Measurements from ENCODE around the gene PROCA1. TPM values are rescaled to one million over a fixed set of nuclear protein-coding genes. Genes with fewer than 3 reads are reported as not detected.

Gene PROCA1
- total and polyA plus RNA-seq, 9 of the 15 experiments (the other 6 are each of a cell fraction or from before 2014, with no cell fraction given) = 0.78 to 16.2 (median 5.6) TPM

GRCh38 chr17:28725660-28726225 lies 14.1 kb upstream of the PROCA1 start (continued):
- TF ChIP-seq ZBTB40 (IDR thresholded peaks at IDR 0.05) (no peak; the same call in 1 of the 2 replicates), ZBTB40 (CRISPR knock-in tag; IDR thresholded peaks at IDR 0.05) (no peak), CBFB (CRISPR knock-in tag; IDR thresholded peaks at IDR 0.05) (peak; percentile 76), FOXJ2 (tag; IDR thresholded peaks at IDR 0.05) (no peak), ZNF232 (CRISPR knock-in tag; IDR thresholded peaks at IDR 0.05) (0 out of 2 replicates have a peak, but pooled peaks have one; percentile 50), SRF (CRISPR knock-in tag; IDR thresholded peaks at IDR 0.05) (0 out of 4 replicates have a peak, but pooled peaks of 1 of the 2 experiments have one; percentile 30), IFI16 (CRISPR knock-in tag; IDR thresholded peaks at IDR 0.05) (no peak), PBX2 (CRISPR knock-in tag; IDR thresholded peaks at IDR 0.05; ENCODE audit: low read depth) (no peak), PBX2 (tag; conservative IDR thresholded peaks at IDR 0.05; ENCODE audit: low read depth) (no peak), ZNF696 (CRISPR knock-in tag; conservative IDR thresholded peaks at IDR 0.05) (0 out of 2 replicates have a peak, but pooled peaks have one; percentile 16), ZC3H8 (IDR thresholded peaks at IDR 0.05) (no peak), PURB (CRISPR knock-in tag; IDR thresholded peaks at IDR 0.05; ENCODE audit: low read depth) (0 out of 2 replicates have a peak, but pooled peaks have one; percentile 54), SMAD4 (CRISPR knock-in tag; conservative IDR thresholded peaks at IDR 0.05) (peak; percentile 82; the same call in 1 of the 2 replicates), FOXM1 (IDR thresholded peaks at IDR 0.05; ENCODE audit: low read depth) (no peak), FOXM1 (CRISPR knock-in tag; IDR thresholded peaks at IDR 0.05; ENCODE audit: low read depth) (peak; percentile 92)
- TF ChIP-seq, protein P1, sequence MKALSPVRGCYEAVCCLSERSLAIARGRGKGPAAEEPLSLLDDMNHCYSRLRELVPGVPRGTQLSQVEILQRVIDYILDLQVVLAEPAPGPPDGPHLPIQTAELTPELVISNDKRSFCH (CRISPR knock-in tag; IDR thresholded peaks at IDR 0.05) = no peak
- TF ChIP-seq, protein P1 (tag; IDR thresholded peaks at IDR 0.05) = peak; percentile 65
